NCI-H524 (cell line): ENCODE measurements around the gene CASQ1.

ENCODE experiments used
- DNase-seq, 2 experiments: peaks; one replicate each; lab custom pipeline; 2025; lab: John Stamatoyannopoulos, UW

CASQ1 gene

DNA sequence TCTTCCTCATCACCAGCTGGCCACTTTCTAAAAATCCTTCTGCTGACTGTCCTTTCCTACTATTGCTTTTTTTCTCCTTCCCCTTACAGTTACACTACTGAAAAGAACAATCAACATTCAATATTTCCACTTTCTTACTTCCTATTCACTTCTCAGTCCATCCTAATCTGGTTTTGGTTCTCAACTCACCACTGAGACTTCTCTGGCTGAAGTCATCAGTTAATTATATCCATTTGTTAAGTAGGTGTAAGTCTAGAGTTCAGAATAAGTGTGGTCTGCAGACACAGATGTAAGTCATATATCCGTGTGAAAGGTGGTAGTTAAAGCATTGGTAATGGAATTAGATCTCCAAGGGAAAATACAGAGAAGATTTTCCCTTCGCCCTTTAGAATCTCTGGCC is 36.2 kb downstream of the CASQ1 start:
- no peak for DNase-seq

DNA sequence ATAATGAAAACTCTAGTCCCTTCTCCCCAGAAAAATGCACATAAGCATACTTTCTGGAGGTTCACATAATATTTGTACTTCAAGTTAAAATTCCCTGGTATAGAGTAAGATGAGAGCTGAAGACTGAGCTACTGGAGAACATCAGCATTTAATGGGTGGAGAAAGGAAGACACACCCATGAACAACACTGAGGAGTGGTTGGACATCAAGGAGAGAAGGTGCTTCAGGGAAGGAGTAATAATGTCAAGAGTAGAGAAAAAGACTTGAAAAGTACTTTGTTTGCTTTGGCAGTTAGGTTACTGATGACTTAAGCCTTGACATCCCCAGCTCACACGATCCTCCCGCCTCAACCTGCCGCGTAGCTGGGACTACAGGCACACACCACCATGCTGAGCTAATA is 36.7 kb downstream of the CASQ1 start:
- DNase-seq = no peak

DNA sequence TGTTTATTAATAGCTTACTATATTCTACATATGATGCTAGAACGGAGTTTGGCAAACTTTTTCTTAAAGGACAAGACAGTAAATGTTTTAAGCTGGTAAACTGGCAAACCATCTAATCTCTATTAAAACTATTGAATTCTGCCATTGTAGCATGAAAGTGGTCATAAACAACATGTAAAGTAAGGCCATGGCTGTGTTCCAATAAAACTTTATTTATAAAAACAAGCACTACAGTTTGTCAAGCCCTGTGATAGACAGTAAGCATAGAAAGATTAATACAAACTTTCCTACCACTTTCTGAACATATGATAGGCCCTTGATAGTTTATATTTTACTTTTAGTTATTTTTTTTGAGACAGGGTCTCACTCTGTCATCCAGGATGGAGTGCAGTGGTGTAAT is 37.2 kb downstream of the CASQ1 start:
- no peak for DNase-seq

DNA sequence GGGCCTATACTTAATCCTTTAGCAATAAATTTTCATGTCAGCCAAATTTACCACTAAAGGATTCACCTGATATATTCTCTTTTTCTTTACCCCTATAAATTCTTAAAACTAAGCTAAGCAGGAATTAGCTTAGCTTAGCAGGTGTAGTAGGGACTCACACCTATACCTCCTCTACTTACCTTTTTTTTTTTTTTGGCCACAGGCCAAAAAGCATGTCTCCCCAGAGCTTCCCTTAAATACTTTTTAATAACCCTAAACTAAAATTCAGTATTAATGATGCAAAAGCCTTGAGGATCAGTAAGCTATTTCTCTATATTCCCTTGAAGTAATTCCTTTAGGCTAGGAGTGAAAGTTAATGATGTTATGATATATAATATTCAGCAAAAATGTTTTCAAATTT is 38.1 kb downstream of the CASQ1 start:
- no peak for DNase-seq

DNA sequence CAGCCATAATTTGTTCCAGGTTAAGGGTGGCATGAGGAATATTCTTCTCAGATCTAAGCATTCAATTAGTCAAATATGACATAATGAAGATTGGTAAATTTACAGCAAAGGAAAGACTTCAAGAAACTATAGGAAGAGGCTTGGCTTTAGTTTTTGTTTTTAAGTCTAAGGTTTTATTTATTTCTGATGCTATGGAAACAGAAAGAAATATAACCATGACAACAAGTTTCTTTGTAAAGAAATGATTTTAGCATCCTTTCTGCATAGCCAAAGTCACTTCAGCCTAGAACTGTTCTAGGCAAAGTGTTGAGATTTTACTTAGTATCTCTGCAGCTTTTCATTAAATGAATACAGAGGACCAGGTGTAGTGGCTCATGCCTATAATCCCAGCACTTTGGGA is 42.5 kb downstream of the CASQ1 start:
- DNase-seq = no peak

DNA sequence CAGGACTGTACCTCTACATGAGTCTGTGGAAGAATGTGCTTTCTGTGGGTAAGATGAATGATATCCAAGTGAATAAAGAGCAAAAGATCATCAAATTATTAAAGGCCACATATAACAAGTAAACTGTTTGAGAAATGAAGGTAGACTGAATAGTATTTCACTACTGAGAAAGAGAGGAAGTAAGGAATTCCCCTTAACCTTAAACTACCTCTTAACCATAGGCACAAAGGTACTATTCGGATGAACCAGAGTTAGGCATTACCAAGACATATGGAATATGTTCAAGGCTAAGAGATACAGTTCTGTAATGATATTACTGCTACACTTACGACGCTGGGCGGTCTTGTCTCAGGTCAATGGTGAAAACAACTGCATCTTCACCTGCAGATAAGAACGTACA is 46.4 kb downstream of the CASQ1 start:
- no peak for DNase-seq

DNA sequence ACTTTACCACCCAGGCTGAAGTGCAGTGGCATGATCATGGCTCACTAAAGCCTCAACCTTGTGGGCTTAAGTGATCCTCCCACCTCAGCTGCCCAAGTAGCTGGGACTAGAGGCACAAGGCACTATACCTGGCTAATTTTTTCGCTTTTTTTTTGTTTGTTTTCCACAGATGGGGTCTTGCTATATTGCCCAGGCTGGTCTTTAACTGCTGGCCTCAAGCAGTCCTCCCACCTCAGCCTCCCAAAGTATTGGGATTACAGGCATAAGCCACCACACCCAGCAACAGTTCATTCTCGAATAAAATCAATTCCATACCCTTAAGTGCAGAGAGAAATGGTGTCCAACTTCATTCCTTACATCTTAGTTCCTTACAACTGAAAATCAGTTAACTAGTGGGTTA is 47.2 kb downstream of the CASQ1 start:
- DNase-seq = no peak

DNA sequence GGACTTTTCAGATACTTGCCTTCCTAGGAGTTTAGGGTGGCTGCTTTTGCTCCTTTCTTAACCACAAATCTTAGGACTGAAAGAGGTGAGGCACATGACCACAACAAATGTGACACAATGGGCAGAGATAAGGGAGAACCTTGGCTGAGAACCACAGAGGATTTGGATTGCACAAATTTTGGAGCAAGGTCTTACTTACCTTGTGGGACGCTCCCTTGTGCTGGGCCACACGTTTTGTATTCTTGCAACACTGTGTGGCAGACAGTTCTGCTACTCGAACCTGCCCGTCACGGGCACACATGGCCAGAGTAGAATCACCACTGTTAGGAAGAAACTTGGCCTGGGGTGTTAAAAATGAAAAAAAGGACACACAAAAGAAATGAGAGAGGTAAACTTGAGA is 48.0 kb downstream of the CASQ1 start:
- DNase-seq = no peak

DNA sequence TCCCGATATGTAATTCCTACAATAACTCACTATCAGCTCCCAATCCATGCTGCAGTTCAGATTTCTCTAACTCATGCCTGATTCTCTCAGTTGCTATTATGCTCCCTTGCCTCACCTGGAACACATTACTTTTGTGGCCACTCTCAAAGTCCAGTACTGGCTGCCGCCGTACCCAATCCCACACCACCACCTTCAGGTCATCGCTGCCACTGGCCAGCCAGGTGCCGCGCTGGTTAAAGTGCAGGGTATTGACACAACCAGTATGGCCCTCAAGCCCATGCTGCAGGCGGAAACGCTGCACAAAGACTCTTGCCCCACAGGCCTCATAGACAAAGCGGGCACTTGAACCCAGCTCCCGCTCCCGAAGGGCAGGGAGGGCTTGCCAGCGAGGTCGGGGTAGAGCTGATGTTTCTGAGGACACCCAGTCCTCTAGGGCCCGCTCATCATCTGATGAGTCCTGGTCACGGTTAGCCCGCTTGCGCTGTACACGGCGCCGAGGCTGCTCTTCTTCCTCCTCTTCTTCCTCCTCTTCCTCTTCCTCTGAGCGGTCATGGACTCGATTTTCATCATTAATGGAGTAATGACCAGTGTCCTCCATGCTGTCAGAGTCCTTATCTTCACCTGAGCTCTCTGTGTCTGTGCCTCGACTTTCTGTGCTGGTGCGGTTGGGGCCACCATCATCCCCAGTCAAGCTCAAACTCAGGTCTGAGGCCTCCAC is 49.4 kb downstream of the CASQ1 start:
- DNase-seq = no peak

DNA sequence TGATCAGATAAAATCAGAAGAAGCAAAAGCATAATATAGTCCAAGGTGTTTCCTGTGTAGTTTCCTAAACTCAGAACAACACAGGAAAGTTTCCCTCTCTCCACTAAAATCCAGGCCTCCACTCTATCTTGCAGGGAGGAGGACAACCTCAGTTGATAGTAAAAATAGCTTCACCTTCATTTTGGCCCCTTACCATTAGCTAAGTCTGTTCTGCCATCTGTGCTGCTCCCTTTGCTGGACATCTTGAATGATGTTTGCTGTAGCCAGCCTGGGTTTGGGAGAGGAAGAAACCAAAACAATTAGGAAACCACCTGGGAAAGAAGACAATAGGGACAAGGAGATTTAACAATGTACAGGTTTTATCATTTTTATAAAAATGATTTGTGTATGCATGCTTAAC is 53.4 kb downstream of the CASQ1 start:
- peak; percentile 3 to 40 for DNase-seq

DNA sequence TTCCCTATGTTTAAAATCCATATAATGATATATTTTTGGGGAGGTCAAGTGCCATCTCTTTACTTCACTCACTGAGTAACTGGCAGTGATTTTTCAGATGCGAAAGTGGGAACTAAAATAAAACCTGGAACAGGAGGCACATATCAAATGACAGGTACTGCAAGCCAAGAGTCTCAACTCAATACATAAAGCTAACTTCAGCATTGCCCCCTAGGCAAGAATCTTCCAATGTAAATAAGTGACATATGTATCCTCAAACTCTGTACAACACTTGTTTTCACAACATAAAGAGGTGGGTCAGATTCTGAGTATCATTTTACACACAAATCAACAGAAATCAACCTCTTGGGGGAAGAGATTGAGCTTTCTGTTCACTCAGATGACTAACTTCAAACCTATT is 53.8 kb downstream of the CASQ1 start:
- peak in 1 of 2 experiments; percentile 30 for DNase-seq

DNA sequence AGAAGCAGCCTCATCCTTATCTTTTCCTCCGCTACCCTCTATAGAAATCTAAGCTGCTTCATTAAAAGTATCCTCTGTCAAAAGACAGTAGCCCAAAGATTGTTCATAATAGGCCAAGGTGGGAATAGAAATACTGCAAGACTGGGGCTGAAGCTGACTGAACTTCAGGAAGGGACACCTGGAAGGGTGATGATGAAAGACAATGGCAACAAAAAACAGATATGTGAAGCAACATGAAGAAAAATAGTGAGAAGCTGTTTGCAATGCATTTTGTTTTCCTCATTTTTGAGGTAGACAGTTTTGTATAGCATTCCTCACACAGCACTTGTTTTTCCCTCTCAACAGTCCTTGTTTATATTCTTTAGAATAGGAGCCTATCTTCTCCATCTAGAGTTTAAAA is 55.1 kb downstream of the CASQ1 start:
- no peak for DNase-seq

DNA sequence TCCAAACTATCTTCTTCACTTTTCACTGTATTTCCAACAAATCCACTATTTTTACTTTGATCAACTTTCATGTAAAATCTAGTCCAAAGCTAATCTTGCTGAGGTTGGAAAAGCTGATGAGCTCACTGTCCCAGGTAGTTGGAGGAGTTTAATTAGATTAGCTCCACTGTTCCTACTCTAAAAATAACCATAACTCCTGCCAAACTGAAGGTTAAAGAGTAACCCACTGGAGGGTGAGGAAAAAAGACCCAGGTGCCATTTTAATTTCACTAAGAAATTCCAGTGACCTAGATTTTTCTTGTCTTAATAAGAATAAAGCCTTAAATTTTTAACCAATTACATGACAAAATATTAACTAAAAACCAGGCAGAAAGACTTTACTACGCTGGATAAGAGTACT is 56.7 kb downstream of the CASQ1 start:
- no peak for DNase-seq

DNA sequence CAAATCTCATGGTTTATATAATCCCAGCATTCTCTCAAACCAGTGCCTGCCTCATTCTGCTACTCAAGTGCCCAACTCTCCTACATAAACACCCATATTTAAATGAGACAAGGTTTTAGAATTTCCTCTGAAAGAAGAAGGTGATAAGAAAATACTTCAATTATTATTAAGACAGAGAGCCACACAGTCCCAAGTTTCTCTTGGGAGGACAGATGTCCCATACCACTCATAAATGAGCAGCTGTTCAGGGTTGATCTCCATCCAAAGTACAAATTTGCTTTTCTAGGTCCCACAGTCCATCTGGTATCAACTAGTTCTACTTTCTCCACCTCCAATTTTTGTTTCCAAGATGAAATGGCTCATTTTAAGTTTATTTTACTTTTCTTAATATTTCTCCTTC is 60.6 kb downstream of the CASQ1 start:
- peak; percentile 72 to 84 for DNase-seq
